ENCODE data around the gene DCN. TPM values are rescaled to one million over a fixed set of nuclear protein-coding genes. Genes with fewer than 3 reads are reported as not detected.

The DCN gene
- total and polyA plus RNA-seq, 5 experiments from 2014 or later, result not detected

Other genes with a start within 250 kb of the DCN start
- not detected for gene CCER1, start 227.6 kb downstream of the DCN start, total RNA-seq
- not detected for gene CCER1, start 227.6 kb downstream of the DCN start, polyA plus RNA-seq
- not detected for gene EPYC, start 177.8 kb downstream of the DCN start, total RNA-seq
- gene EPYC, start 177.8 kb downstream of the DCN start, polyA plus RNA-seq, result not detected
- not detected for gene KERA, start 124.8 kb downstream of the DCN start, total RNA-seq
- gene KERA, start 124.8 kb downstream of the DCN start, polyA plus RNA-seq, result not detected
- gene LUM, start 71.3 kb downstream of the DCN start, total RNA-seq, result not detected
- not detected for gene LUM, start 71.3 kb downstream of the DCN start, polyA plus RNA-seq